ENCODE data around the gene C16orf95. TPM values are rescaled to one million over a fixed set of nuclear protein-coding genes. Genes with fewer than 3 reads are reported as not detected.

The C16orf95 gene
- total RNA-seq, 1 experiment from 2014 or later, result 5.8 TPM

DNA sequence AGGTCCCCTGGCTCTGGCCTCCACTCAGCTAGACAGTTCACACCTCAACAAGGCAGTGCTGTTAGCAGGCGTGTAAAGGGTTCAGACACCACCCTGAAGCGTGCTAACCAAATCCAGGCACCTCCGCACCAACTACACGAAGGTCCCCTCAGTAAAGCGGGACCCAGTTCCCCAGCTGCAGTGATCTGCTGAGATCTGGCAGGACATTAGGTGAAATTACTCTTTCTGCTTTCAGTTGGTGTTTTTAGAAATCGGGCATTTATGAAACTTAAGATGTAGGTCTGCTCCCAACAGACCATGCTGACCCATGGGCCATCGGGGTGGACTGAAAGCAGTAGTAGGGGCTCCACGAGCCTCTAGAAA lies 39.3 kb upstream of the C16orf95 start:
- H3K36me3 Mint-ChIP-seq (ENCODE audit: insufficient read depth, unreplicated experiment), result peaks cover 73% of the 10 kb centered on the region
- no peak overlapping the region for H3K27ac Mint-ChIP-seq (ENCODE audit: low read depth, unreplicated experiment)
- ChIA-PET CTCF (interaction anchor here (0.6 kb wide), 2 partner anchors 30 to 281 kb away, joined by 3 to 4 read pairs; no protein-coding TSS in a partner anchor), POLR2A (interaction anchor here (0.6 to 0.7 kb wide), 3 partner anchors 13 to 793 kb away, joined by 3 to 6 read pairs (median 3); no protein-coding TSS in a partner anchor)
- TF ChIP-seq, protein P1, sequence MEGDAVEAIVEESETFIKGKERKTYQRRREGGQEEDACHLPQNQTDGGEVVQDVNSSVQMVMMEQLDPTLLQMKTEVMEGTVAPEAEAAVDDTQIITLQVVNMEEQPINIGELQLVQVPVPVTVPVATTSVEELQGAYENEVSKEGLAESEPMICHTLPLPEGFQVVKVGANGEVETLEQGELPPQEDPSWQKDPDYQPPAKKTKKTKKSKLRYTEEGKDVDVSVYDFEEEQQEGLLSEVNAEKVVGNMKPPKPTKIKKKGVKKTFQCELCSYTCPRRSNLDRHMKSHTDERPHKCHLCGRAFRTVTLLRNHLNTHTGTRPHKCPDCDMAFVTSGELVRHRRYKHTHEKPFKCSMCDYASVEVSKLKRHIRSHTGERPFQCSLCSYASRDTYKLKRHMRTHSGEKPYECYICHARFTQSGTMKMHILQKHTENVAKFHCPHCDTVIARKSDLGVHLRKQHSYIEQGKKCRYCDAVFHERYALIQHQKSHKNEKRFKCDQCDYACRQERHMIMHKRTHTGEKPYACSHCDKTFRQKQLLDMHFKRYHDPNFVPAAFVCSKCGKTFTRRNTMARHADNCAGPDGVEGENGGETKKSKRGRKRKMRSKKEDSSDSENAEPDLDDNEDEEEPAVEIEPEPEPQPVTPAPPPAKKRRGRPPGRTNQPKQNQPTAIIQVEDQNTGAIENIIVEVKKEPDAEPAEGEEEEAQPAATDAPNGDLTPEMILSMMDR (IDR thresholded peaks at IDR 0.05; ENCODE audit: unreplicated experiment), result no peak
- intact Hi-C loops (cut with micrococcal nuclease), result no loop called here
- H3K9me3 Mint-ChIP-seq (ENCODE audit: unreplicated experiment), result no peaks in the 10 kb centered on the region
- no peak overlapping the region for H3K4me3 Mint-ChIP-seq (ENCODE audit: unreplicated experiment)
- H3K4me1 Mint-ChIP-seq (ENCODE audit: insufficient read depth, unreplicated experiment), result no peaks in the 10 kb centered on the region
- no peaks in the 10 kb centered on the region for H3K27me3 Mint-ChIP-seq (ENCODE audit: insufficient read depth, unreplicated experiment)
- BruUV-seq (replicated peaks), result no TSS peak
- no peak for DNase-seq (ENCODE audit: unreplicated experiment)

DNA sequence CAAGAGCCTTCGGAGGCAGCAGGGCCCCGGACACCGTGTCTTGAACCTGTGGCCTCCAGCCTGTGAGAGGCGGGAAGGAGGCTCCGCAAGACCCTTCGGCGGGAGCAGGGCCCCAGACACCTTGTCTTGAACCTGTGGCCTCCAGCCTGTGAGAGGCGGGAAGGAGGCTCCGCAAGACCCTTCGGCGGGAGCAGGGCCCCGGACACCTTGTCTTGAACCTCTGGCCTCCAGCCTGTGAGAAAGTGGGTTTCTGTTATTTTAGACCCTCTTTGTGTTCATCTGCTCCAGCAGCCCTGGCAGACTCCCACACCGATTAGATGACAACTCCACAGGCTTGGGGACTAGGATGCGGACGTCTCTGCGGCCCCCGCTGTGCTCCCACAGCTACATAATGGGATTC lies 36.4 kb upstream of the C16orf95 start:
- no TSS peak for BruUV-seq (replicated peaks)
- H3K36me3 Mint-ChIP-seq (ENCODE audit: insufficient read depth, unreplicated experiment), result peaks cover 69% of the 10 kb centered on the region
- no peaks in the 10 kb centered on the region for H3K9me3 Mint-ChIP-seq (ENCODE audit: unreplicated experiment)
- H3K4me1 Mint-ChIP-seq (ENCODE audit: insufficient read depth, unreplicated experiment), result no peaks in the 10 kb centered on the region
- H3K27ac Mint-ChIP-seq (ENCODE audit: low read depth, unreplicated experiment), result no peak overlapping the region
- TF ChIP-seq, protein P1 (IDR thresholded peaks at IDR 0.05; ENCODE audit: unreplicated experiment), result no peak
- no peak overlapping the region for H3K4me3 Mint-ChIP-seq (ENCODE audit: unreplicated experiment)
- no peaks in the 10 kb centered on the region for H3K27me3 Mint-ChIP-seq (ENCODE audit: insufficient read depth, unreplicated experiment)
- CTCF ChIA-PET, result no interaction called here
- POLR2A ChIA-PET, result no interaction called here
- intact Hi-C loops (cut with micrococcal nuclease), result no loop called here
- no peak for DNase-seq (ENCODE audit: unreplicated experiment)

DNA sequence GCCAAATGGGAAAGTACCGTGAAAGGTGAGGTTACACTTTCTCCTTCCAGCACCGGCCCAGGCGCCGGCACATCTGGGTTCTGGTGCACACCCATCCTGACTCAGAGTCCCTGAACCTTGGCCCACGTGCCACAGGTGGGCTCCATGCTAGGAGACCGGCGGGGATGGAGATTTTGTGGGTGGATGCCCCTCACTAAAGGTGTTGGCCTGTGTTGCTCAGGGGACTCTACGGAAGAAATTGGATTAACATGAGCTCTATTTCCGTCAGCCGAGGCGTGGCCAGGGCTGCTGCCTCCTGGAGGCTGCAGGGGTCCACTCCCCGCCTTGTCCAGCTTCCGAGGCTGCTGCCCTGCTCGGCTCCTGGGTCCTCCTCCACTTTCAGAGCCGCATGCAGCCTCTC lies 35.6 kb upstream of the C16orf95 start:
- BruUV-seq (replicated peaks), result no TSS peak
- H3K4me1 Mint-ChIP-seq (ENCODE audit: insufficient read depth, unreplicated experiment), result no peaks in the 10 kb centered on the region
- intact Hi-C loops (cut with micrococcal nuclease), result no loop called here
- H3K27me3 Mint-ChIP-seq (ENCODE audit: insufficient read depth, unreplicated experiment), result no peaks in the 10 kb centered on the region
- H3K4me3 Mint-ChIP-seq (ENCODE audit: unreplicated experiment), result no peak overlapping the region
- CTCF ChIA-PET, result no interaction called here
- no peaks in the 10 kb centered on the region for H3K9me3 Mint-ChIP-seq (ENCODE audit: unreplicated experiment)
- TF ChIP-seq, protein P1 (IDR thresholded peaks at IDR 0.05; ENCODE audit: unreplicated experiment), result no peak
- peaks cover 69% of the 10 kb centered on the region for H3K36me3 Mint-ChIP-seq (ENCODE audit: insufficient read depth, unreplicated experiment)
- POLR2A ChIA-PET, result no interaction called here
- no peak overlapping the region for H3K27ac Mint-ChIP-seq (ENCODE audit: low read depth, unreplicated experiment)
- no peak for DNase-seq (ENCODE audit: unreplicated experiment)

DNA sequence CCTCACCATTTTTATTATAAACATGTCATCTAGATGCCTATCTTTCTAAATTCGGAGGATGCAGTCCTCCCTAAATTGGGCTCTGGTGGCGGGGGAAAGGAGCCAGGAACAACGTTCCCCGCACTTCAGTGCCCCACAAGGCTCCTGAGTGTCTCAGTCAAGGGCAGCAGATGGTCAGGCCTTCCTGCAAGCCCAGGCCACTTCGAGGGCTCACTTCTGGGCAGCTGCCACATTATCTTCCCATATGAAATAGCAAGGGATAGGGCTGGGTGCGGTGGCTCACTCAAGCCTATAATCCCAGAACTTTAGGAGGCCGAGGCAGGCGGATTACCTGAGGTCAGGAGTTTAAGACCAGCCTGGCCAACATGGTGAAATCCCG lies 34.1 kb upstream of the C16orf95 start:
- H3K27ac Mint-ChIP-seq (ENCODE audit: low read depth, unreplicated experiment), result no peak overlapping the region
- ChIA-PET CTCF (interaction anchor here (0.7 kb wide), 1 partner anchor 284 kb away, joined by 3 read pairs; no protein-coding TSS in a partner anchor), POLR2A (interaction anchor here (0.9 to 2.8 kb wide), 2 partner anchors 19 to 32 kb away, joined by 4 to 8 read pairs; partner anchors contain the start of gene FBXO31)
- no TSS peak for BruUV-seq (replicated peaks)
- TF ChIP-seq, protein P1 (IDR thresholded peaks at IDR 0.05; ENCODE audit: unreplicated experiment), result no peak
- H3K4me1 Mint-ChIP-seq (ENCODE audit: insufficient read depth, unreplicated experiment), result no peaks in the 10 kb centered on the region
- H3K27me3 Mint-ChIP-seq (ENCODE audit: insufficient read depth, unreplicated experiment), result no peaks in the 10 kb centered on the region
- H3K4me3 Mint-ChIP-seq (ENCODE audit: unreplicated experiment), result no peak overlapping the region
- H3K9me3 Mint-ChIP-seq (ENCODE audit: unreplicated experiment), result no peaks in the 10 kb centered on the region
- DNase-seq (ENCODE audit: unreplicated experiment), result no peak
- intact Hi-C loops (cut with micrococcal nuclease), result no loop called here
- peaks cover 64% of the 10 kb centered on the region for H3K36me3 Mint-ChIP-seq (ENCODE audit: insufficient read depth, unreplicated experiment)

Data from MCF 10A (cell line).